Activated effector memory CD4-positive, alpha-beta T cell treated with Interleukin-2 at 50 U/mL for 16 hours (primary cell): ENCODE results near the gene RTL9.
"Not testable (repeated sequence)": the region's sequence is repeated elsewhere in the genome, so short reads cannot be mapped to it uniquely, and the experiment has no call there.

ENCODE experiments used
- DNase-seq: peaks from one replicate; pipeline ENCODE4 v3.0.0-alpha.2; 2020

The RTL9 gene

GRCh38 chrX:110358548-110358947 is at the start of gene RTL9:
RTL9 (plus strand) TSS chrX:110358848; CDS start chrX:110450618, 91,770 bp downstream.
- no peak for DNase-seq

- DNase-seq: no peak
These were observed 48.5 kb upstream of the RTL9 start for GRCh38 chrX:110310000-110310790.

GRCh38 chrX:110310896-110311295 is 47.8 kb upstream of the RTL9 start:
- peak; percentile 3 for DNase-seq

DNA sequence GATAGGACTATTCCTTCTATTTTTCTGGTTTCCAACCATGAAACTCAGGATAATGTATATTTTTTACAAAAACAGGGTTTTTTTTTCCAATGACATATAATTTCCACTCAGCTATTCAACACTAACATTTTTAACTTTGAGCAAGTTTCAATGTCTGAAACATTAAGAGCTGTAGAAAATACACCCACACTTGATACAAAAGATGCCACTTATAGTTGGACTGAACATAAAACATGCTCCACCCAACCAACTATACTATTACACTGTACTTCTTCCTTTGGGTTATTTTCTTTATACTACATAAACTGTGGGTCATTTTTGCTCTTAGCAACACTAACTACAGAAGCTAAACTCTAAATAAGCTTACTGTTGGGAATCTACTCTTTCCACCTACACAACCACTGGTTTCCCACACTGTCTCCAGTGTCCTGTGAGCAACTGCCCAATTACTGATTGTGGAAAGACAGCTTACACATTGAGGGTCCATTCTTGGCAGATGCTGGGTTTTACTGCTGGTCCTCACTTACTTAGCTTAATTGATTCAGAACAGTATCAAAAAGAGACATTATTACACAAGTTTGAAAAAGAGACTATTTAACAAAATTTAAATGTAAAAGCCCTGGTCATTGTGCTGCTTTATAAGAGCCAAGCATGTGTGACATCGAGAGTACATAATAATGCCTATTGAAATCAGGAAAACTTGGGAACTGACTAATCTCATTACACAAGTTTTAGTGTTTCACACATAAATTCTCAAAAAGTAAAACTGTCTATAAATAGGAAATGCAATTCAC is 47.0 kb upstream of the RTL9 start:
- DNase-seq: no peak

DNA sequence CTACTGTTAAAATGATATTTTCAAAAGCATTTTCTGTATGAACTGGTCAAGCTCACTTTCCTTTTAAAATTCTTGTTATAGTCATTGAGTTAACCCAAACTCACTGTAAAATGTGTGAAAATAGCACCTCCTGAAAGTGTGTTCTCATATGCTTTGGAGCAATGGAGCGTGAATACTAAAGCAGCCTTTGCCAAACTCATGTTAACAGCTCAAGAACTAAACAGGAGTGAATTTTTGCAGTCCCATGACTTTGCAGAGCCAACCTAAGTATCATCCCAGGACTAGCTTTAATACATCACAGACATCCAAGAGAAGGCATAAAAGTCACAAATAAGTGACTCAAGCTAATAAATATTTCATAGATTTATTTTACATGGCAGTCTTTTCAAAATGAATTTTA is 43.1 kb upstream of the RTL9 start:
- DNase-seq: no peak

- DNase-seq: no peak
These were observed 42.1 kb upstream of the RTL9 start for GRCh38 chrX:110316351-110317060.

DNA sequence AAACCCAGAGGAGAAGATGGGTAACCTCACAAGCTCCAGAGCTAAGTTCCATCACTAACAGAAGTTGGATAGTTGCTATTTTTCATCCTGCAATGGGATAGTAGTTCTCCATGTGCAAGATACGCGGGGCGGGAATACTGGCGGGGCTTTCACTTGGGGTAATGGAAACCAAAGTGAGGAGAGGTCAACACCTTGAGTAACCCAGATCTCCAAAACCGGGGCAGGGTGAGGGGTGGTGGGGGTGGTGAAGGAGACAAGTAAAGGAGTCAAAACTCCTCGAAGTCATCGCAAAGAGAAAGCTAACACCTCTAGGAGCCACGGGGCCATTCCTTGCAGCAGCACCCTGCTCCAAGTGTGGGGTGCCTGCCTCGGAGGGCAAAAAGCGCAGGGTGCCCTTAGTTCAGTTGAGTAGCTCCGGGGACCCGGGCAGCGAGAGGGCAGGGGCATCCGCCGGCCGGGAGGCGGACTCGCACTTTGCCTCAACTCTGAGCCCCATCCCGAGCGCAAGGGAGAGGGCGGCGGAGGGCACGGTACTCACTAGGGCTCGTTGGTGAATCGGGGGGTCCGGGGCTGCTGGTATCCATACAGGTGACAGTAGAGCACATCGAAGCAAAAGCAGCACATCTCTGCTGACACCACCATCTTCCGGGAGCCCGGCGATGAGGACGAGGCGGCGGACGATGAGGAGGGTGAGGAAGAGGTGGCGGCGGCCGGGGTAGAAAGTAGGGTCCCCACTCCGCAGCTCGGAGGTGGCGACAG is 41.4 kb upstream of the RTL9 start:
- DNase-seq: peak; percentile 22

- peak; percentile 74 for DNase-seq
These were observed 40.6 kb upstream of the RTL9 start, which contains the start of gene AMMECR1 for GRCh38 chrX:110317820-110318663. AMMECR1 (minus strand) TSS chrX:110318085; CDS start chrX:110318071, 14 bp downstream.

- DNase-seq: no peak
These were observed 40.0 kb upstream of the RTL9 start for GRCh38 chrX:110318664-110318968.

DNA sequence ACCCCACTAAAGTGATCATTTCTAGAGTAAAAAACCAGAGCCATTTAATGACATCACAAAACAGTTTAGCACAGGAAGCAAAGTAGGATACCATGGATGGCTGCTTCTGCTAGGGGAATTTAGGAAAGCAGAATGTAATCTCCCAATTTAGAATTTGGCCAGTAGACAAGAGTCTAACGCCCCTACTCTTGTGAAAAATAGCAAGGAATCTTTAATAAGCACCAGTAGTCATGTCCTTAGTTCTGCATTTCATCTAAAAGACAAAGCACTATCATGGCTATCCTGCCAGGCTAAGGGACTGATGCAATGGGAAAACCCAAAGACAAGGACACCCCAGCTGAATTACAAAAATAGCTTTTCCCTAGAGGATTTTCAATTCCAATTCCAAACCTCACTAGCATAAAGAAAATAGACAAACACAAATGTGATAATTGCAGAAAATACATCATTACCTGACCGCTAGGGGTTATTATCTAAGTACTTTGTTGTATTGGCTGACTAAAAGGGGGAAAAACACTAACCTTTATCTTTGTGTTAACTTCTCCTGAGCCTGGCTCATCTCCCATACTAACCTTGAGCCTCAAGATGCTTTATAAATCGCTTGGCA is 38.2 kb upstream of the RTL9 start:
- DNase-seq: no peak

GRCh38 chrX:110321081-110321480 is 37.6 kb upstream of the RTL9 start:
- no peak for DNase-seq

- DNase-seq: no peak
These were observed 37.0 kb upstream of the RTL9 start for GRCh38 chrX:110321670-110322069.

- no peak for DNase-seq
These were observed 36.0 kb upstream of the RTL9 start for GRCh38 chrX:110322603-110323002.

DNA sequence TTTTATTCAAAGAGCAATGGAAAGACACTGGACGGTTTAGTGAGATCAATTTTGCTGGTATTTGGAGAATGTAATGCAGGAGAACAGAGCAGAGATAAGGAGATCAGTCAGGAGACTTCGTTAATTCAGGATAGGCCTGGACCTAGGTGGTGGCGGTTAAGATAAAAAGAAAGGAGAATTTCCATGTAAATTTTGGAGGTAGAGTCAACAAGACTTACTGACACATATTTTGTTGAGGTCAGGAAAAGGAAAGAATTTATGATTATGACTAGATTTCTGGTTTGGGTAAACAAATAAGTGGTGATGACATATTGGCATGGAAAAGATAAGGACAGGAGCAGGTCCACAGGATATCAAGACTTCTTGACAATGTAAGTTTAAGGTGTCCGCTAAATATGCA is 31.9 kb upstream of the RTL9 start:
- DNase-seq: no peak

DNA sequence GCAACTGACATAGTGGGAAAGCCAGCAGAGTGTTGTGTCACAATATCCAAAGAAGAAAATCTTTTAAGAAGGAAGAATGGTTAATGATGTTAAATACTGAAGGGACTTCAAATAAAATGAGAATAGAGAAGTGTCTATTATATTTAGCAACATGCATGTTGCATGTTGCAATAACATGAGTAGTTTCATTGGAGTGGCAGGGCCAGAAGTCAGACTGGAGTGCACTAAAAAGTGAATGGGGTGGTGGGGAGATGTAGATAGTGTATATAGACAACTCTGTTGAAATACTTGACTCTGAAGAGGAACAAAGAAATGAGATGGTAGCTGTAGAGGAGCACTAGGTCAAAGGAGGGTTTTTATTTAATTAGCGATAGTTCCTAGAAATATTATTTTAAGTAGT is 31.3 kb upstream of the RTL9 start:
- DNase-seq: no peak

DNA sequence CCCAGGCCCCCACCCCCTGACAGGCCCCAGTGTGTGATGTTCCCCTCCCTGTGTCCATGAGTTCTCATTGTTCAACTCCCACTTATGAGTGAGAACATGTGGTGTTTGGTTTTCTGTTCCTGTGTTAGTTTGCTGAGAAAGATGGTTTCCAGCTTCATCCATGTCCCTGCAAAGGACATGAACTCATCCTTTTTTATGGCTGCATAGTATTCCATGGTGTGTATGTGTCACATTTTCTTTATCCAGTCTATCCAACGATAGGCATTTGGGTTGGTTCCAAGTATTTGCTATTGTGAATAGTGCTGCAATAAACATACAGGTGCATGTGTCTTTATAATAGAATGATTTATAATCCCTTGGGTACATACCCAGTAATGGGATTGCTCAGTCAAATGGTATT is 30.0 kb upstream of the RTL9 start:
- DNase-seq: not testable (repeated sequence)

DNA sequence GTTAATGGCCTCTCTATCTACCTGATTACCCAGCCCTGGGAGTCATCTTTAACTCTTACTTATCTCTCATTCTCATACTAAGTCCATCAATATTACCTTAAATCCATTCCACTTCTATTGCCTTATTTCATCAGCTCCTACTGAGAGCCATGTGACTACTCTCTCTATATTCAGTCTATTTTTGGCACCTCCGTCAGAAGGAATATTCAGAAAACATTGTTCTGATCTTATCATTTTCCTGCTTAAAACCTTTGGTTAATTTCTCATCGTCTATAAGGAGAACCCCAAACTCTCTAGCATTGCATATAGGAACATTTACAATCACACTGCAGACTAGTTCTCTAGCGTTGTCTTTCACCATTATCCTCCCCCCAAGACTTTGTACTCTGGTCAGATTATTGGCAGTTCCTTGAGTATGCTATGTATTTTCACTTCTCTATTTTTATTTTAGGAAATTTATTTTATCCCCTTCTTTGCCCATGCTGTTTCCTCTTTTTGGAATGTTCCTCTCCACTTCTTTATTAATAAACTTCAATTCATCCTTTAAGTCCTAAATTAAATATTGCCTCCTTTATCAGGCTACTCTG is 27.1 kb upstream of the RTL9 start:
- DNase-seq: no peak

DNA sequence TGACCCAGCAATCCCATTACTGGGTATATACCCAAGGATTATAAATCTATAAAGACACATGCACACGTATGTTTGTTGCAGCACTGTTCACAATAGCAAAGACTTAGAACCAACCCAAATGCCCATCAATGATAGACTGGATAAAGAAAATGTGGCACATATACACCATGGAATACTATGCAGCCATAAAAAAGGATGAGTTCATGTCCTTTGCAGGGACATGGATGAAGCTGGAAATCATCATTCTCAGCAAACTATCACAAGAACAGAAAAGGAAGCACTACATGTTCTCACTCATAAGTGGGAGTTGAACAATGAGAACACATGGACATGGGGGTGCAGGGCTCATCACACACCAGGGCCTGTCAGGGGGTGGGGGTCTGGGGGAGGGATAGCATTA is 25.2 kb upstream of the RTL9 start:
- not testable (repeated sequence) for DNase-seq

- no peak for DNase-seq
These were observed 19.7 kb upstream of the RTL9 start for GRCh38 chrX:110338935-110339334.

GRCh38 chrX:110341189-110342035 is 17.2 kb upstream of the RTL9 start:
- no peak for DNase-seq
